HCT116 (cell line): ENCODE results near the gene FBXO34.

Experiments used
- CBX3 ChIP-seq: IDR thresholded peaks from 2 replicates; pipeline ENCODE4 v1.6.1; 2012; ENCODE audit warnings: low read depth
- EZH2 ChIP-seq: fragments of 200-600 bp; sonication (generic); IDR thresholded peaks from 2 replicates; pipeline ENCODE4 v1.6.1; 2017; ENCODE audit warnings: antibody characterized with exemption, mixed run types
- POLR2AphosphoS5 ChIP-seq: IDR thresholded peaks from 2 replicates; pipeline ENCODE4 v1.6.1; 2011; ENCODE audit warnings: mild to moderate bottlenecking, low read depth, low read length, moderate library complexity
- RAD21 ChIP-seq: IDR thresholded peaks from 2 replicates; pipeline ENCODE4 v1.6.1; 2012; ENCODE audit warnings: low read depth, mild to moderate bottlenecking
- TF ChIP-seq, protein P1 (sequence below), 3 experiments: fragments of 200-600 bp in 1 of 3; sonication (generic) in 1 of 3; IDR thresholded peaks in 2 of 3; conservative IDR thresholded peaks in 1 of 3; 2 replicates each; pipeline ENCODE4 v1.5.1; 2012 to 2017; ENCODE audit warnings: low read depth in 2 of 3, low read length in 2 of 3, antibody characterized with exemption in 1 of 3, borderline replicate concordance in 1 of 3, control low read depth in 1 of 3, mild to moderate bottlenecking in 1 of 3, mixed read lengths in 1 of 3, mixed run types in 1 of 3, moderate library complexity in 1 of 3; ENCODE audit not compliant: insufficient read depth in 1 of 3
- TF ChIP-seq, protein P2 (sequence below): IDR thresholded peaks from 2 replicates; pipeline ENCODE4 v1.6.1; 2012
- TF ChIP-seq, protein P3 (sequence below): IDR thresholded peaks from 2 replicates; pipeline ENCODE4 v1.6.1; 2012; ENCODE audit warnings: low read depth

DNA sequence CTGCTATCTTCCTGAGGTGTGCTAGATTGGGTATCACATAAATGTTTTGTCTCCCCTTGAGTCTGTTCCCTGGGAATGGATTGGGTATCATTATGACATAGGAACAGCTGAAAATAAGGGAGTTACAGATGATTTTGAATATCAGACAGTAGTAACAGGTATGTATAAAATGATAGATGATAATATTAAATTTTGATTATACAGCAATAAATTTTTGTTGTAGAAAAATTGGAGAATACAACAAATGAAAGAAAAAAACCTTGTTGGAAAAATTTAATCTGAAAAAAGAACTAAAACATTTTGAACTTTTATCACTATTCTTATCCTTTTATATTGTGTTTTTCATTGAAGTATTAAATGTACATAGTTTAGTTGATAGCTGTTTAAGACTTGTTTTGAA lies 43.2 kb downstream of the FBXO34 start:
- TF ChIP-seq, protein P1, sequence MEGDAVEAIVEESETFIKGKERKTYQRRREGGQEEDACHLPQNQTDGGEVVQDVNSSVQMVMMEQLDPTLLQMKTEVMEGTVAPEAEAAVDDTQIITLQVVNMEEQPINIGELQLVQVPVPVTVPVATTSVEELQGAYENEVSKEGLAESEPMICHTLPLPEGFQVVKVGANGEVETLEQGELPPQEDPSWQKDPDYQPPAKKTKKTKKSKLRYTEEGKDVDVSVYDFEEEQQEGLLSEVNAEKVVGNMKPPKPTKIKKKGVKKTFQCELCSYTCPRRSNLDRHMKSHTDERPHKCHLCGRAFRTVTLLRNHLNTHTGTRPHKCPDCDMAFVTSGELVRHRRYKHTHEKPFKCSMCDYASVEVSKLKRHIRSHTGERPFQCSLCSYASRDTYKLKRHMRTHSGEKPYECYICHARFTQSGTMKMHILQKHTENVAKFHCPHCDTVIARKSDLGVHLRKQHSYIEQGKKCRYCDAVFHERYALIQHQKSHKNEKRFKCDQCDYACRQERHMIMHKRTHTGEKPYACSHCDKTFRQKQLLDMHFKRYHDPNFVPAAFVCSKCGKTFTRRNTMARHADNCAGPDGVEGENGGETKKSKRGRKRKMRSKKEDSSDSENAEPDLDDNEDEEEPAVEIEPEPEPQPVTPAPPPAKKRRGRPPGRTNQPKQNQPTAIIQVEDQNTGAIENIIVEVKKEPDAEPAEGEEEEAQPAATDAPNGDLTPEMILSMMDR (IDR thresholded peaks at IDR 0.05 in 2 of 3, conservative IDR thresholded peaks at IDR 0.05 in 1 of 3; ENCODE audit: borderline replicate concordance in 1 of 3, insufficient read depth in 1 of 3, low read depth in 2 of 3, low read length in 2 of 3): no peak
- TF ChIP-seq POLR2AphosphoS5 (no peak), CBX3 (no peak), EZH2 (no peak), RAD21 (no peak)
- TF ChIP-seq, protein P2, sequence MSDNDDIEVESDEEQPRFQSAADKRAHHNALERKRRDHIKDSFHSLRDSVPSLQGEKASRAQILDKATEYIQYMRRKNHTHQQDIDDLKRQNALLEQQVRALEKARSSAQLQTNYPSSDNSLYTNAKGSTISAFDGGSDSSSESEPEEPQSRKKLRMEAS: no peak
- TF ChIP-seq, protein P3, sequence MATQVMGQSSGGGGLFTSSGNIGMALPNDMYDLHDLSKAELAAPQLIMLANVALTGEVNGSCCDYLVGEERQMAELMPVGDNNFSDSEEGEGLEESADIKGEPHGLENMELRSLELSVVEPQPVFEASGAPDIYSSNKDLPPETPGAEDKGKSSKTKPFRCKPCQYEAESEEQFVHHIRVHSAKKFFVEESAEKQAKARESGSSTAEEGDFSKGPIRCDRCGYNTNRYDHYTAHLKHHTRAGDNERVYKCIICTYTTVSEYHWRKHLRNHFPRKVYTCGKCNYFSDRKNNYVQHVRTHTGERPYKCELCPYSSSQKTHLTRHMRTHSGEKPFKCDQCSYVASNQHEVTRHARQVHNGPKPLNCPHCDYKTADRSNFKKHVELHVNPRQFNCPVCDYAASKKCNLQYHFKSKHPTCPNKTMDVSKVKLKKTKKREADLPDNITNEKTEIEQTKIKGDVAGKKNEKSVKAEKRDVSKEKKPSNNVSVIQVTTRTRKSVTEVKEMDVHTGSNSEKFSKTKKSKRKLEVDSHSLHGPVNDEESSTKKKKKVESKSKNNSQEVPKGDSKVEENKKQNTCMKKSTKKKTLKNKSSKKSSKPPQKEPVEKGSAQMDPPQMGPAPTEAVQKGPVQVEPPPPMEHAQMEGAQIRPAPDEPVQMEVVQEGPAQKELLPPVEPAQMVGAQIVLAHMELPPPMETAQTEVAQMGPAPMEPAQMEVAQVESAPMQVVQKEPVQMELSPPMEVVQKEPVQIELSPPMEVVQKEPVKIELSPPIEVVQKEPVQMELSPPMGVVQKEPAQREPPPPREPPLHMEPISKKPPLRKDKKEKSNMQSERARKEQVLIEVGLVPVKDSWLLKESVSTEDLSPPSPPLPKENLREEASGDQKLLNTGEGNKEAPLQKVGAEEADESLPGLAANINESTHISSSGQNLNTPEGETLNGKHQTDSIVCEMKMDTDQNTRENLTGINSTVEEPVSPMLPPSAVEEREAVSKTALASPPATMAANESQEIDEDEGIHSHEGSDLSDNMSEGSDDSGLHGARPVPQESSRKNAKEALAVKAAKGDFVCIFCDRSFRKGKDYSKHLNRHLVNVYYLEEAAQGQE: no peak
